Trophoblast cell (in vitro differentiated cells and primary cell): ENCODE data around the gene PKD2.
"Not testable (repeated sequence)": the region's sequence is repeated elsewhere in the genome, so short reads cannot be mapped to it uniquely, and the experiment has no call there.

Source experiments
- DNase-seq, 2 donors: peaks; one replicate each; pipeline ENCODE4 v3.0.0-alpha.2; 2016
- H2AFZ ChIP-seq: 2 replicates; pipeline ENCODE4 v1.6.1; 2013; ENCODE audit warnings: low read length, moderate library complexity, mild to moderate bottlenecking; ENCODE audit not compliant: insufficient read depth, poor library complexity
- H2AK5ac ChIP-seq: 2 replicates; pipeline ENCODE4 v1.6.1; 2013; ENCODE audit warnings: mild to moderate bottlenecking, low read length
- H2BK120ac ChIP-seq: 2 replicates; pipeline ENCODE4 v1.6.1; 2013; ENCODE audit warnings: low read length, mild to moderate bottlenecking, moderate library complexity; ENCODE audit not compliant: insufficient read depth, poor library complexity
- H2BK12ac ChIP-seq: 2 replicates; pipeline ENCODE4 v1.6.1; 2013; ENCODE audit warnings: mild to moderate bottlenecking, low read length, moderate library complexity
- H2BK5ac ChIP-seq: 2 replicates; pipeline ENCODE4 v1.6.1; 2013; ENCODE audit warnings: low read length, low read depth, moderate library complexity, mild to moderate bottlenecking; ENCODE audit not compliant: poor library complexity
- H3K14ac ChIP-seq: 2 replicates; pipeline ENCODE4 v1.6.1; 2013; ENCODE audit warnings: mild to moderate bottlenecking, low read length
- H3K18ac ChIP-seq: 2 replicates; pipeline ENCODE4 v1.6.1; 2013; ENCODE audit warnings: mild to moderate bottlenecking, low read length
- H3K23ac ChIP-seq: 2 replicates; pipeline ENCODE4 v1.6.1; 2013; ENCODE audit warnings: low read length
- H3K27ac ChIP-seq: 2 replicates; pipeline ENCODE4 v1.5.1; 2013; ENCODE audit warnings: low read depth, mild to moderate bottlenecking, inconsistent platforms, low read length, moderate library complexity
- H3K27me3 ChIP-seq: 2 replicates; pipeline ENCODE4 v1.6.1; 2013; ENCODE audit warnings: inconsistent platforms, mild to moderate bottlenecking, low read length, moderate library complexity; ENCODE audit not compliant: insufficient read depth
- H3K36me3 ChIP-seq, 2 experiments: 1 replicate in 1 of 2; 2 replicates in 1 of 2; pipeline ENCODE4 v1.6.1; 2013; ENCODE audit warnings: low read length in 2 of 2, mild to moderate bottlenecking in 2 of 2, moderate library complexity in 1 of 2; ENCODE audit not compliant: insufficient read depth in 2 of 2, control insufficient read depth in 1 of 2
- H3K4ac ChIP-seq: 2 replicates; pipeline ENCODE4 v1.6.1; 2013; ENCODE audit warnings: low read depth, mild to moderate bottlenecking, low read length, moderate library complexity
- H3K4me1 ChIP-seq, 2 experiments: 1 replicate in 1 of 2; 2 replicates in 1 of 2; pipeline ENCODE4 v1.6.1; 2013; ENCODE audit warnings: low read length in 2 of 2, mild to moderate bottlenecking in 2 of 2, moderate library complexity in 1 of 2; ENCODE audit not compliant: insufficient read depth in 2 of 2, control insufficient read depth in 1 of 2
- H3K4me2 ChIP-seq: 2 replicates; pipeline ENCODE4 v1.6.1; 2013; ENCODE audit warnings: inconsistent platforms, mild to moderate bottlenecking, low read length, moderate library complexity
- H3K4me3 ChIP-seq: 2 replicates; pipeline ENCODE4 v1.5.1; 2013; ENCODE audit warnings: mild to moderate bottlenecking, low read depth, low read length, inconsistent platforms
- H3K79me1 ChIP-seq: one replicate; pipeline ENCODE4 v1.6.1; 2013; ENCODE audit warnings: low read length
- H3K79me2 ChIP-seq: 2 replicates; pipeline ENCODE4 v1.6.1; 2013; ENCODE audit warnings: low read length, mild to moderate bottlenecking; ENCODE audit not compliant: control insufficient read depth, insufficient read depth, poor library complexity
- H3K9ac ChIP-seq: 2 replicates; pipeline ENCODE4 v1.6.1; 2013; ENCODE audit warnings: mild to moderate bottlenecking, low read length
- H3K9me3 ChIP-seq: 2 replicates; pipeline ENCODE4 v1.6.1; 2013; ENCODE audit warnings: low read depth, mild to moderate bottlenecking, control low read depth, inconsistent platforms, low read length; ENCODE audit not compliant: insufficient read depth
- H4K12ac ChIP-seq: 2 replicates; pipeline ENCODE4 v1.6.1; 2013; ENCODE audit warnings: low read depth, mild to moderate bottlenecking, low read length, moderate library complexity
- H4K8ac ChIP-seq: 2 replicates; pipeline ENCODE4 v1.6.1; 2013; ENCODE audit warnings: low read depth, mild to moderate bottlenecking, low read length, moderate library complexity
- H4K91ac ChIP-seq: one replicate; pipeline ENCODE4 v1.6.1; 2013; ENCODE audit warnings: low read depth, mild to moderate bottlenecking, low read length, moderate library complexity
- WGBS: extraction: QIAGEN DNeasy Blood & Tissue Kit; methylation state at CpG from one replicate; pipeline ENCODE4 v1.1.7; 2013; ENCODE audit warnings: missing lambda C conversion rate; ENCODE audit not compliant: insufficient read length, insufficient coverage; ENCODE audit errors: extremely low coverage; 5-methylcytosine and 5-hydroxymethylcytosine counted together

PKD2 gene

DNA sequence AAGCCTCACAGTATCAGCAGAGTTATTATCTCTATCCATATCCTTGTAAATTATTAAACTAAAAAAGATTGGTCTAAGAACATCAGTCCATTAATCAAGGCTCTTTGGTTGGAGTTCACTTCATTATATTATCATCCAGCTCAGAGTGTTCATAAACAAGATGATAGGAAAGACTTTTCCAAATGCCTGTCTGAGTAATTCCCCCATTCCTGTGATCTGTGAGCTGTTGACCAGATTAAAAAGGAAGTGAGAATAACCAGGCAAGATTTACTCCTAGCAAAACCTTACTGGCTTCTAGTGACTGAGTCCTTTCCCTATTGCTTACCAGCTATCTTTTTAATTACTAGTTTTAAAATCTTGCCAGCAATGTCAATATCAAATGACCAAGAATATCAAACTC, 14.9 kb downstream of the PKD2 start:
- H3K79me1 ChIP-seq, result peaks cover 2% of the 10 kb centered on the region
- H3K9me3 ChIP-seq, result peaks cover 5% of the 10 kb centered on the region
- DNase-seq, result no peak
- H3K36me3 ChIP-seq, result peaks cover 12 to 16% of the 10 kb centered on the region in 2 experiments
- no peak overlapping the region for H3K4me2 ChIP-seq
- H4K12ac ChIP-seq, result no peak overlapping the region
- no peak overlapping the region for H2BK5ac ChIP-seq
- H3K9ac ChIP-seq, result no peak overlapping the region
- H3K79me2 ChIP-seq, result no peaks in the 10 kb centered on the region
- H3K27me3 ChIP-seq, result no peaks in the 10 kb centered on the region
- H3K4me3 ChIP-seq, result no peak overlapping the region
- no peak overlapping the region for H3K27ac ChIP-seq
- H3K23ac ChIP-seq, result no peak overlapping the region
- H3K4ac ChIP-seq, result no peak overlapping the region
- no peak overlapping the region for H3K14ac ChIP-seq
- H3K18ac ChIP-seq, result no peak overlapping the region
- no peak overlapping the region for H4K8ac ChIP-seq
- H2BK120ac ChIP-seq, result no peak overlapping the region
- H2AFZ ChIP-seq, result no peak overlapping the region
- H2BK12ac ChIP-seq, result no peak overlapping the region
- peaks cover 0 to 2% of the 10 kb centered on the region in 2 experiments for H3K4me1 ChIP-seq
- H4K91ac ChIP-seq, result no peak overlapping the region
- H2AK5ac ChIP-seq, result no peak overlapping the region

DNA sequence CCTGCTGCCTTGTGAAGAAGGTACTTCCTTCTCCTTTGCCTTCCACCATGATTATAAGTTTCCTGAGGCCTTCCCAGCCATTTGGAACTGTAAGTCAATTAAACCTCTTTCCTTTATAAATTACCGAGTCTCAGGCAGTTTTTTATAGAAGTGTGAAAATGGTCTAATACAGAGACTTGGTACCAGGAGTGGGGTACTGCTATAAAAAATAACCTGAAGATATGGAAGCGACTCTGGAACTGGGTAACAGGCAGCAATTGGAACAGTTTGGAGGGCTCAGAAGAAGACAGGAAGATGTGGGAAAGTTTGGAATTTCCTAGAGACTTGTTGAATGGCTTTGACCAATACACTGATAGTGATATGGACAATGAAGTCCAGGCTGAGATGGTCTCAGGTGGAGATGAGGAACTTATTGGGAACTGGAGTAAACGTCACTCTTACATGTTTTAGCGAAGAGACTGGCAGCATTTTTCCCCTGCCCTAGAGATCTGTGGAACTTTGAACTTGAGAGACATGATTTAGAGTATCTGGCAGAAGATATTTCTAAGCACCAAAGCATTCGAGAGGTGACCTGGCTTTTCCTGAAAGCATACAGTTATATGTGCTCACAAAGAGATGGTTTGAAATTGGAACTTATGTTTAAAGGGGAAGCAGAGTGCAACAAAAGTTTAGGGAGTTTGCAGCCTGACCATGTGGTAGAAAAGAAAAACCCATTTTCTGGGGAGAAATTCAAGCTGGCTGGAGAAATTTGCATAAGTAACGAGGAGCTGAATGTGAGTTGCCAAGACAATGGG, 18.6 kb downstream of the PKD2 start:
- not testable (repeated sequence) for H4K91ac ChIP-seq, H2BK12ac ChIP-seq, DNase-seq, H3K4me2 ChIP-seq, H3K14ac ChIP-seq, H3K18ac ChIP-seq, H3K4me1 ChIP-seq, H3K79me1 ChIP-seq, H3K9ac ChIP-seq, H3K9me3 ChIP-seq, H2AFZ ChIP-seq, H2BK120ac ChIP-seq, H2BK5ac ChIP-seq, H3K27ac ChIP-seq, H3K79me2 ChIP-seq, H3K4ac ChIP-seq, H3K4me3 ChIP-seq, H4K12ac ChIP-seq, H3K23ac ChIP-seq, H3K27me3 ChIP-seq, H4K8ac ChIP-seq, H2AK5ac ChIP-seq
- WGBS, result no CpG with 5 or more reads among the region's 6 CpGs
- peaks cover 12 to 13% of the 10 kb centered on the region in 2 experiments for H3K36me3 ChIP-seq

DNA sequence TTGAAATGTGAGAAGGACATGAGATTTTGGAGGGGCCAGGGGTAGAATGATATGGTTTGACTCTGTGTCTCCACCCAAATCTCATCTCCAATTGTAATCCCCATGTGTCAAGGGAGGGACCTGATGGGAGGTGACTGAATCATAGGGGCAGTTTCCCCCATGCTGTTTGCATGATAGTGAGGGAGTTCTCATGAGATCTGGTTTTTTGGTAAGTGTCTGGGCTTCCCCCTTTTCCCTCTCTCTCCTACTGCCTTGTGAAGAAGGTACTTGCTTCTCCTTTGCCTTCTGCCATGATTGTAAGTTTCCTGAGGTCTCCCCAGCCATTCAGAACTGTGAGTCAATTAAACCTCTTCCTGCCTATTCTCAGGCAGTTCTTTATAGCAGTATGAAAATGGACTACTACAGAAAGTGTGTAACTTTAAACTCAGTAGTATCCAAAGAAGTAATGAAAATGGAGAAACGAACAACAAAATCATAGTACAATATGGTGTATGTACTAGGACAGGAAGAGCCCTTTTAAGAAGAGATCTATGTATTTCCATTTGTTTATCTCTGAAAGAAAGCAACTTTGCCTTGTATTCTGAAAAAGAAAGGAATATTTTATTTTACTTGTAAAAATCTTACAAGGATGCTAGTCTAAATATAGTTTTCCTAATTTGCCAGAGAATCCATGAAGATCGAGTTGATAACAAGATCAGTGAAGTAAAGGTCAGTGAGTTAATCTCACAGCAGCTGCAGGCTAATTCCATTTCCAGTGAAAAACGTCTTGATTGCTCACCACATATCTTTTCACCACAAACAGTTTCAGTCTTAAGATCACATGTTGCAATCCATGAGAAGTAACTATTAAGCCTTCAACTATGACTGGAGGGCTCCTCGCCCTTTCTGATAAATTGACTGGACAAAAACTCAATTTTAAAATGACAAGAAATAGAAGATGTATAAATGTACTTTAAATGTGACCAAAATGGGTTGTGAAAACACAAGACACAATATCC, 20.5 kb downstream of the PKD2 start:
- no peak overlapping the region for H2BK5ac ChIP-seq
- H3K27me3 ChIP-seq, result no peaks in the 10 kb centered on the region
- no peak overlapping the region for H3K4me2 ChIP-seq
- no peak overlapping the region for H3K4ac ChIP-seq
- H4K12ac ChIP-seq, result no peak overlapping the region
- H4K8ac ChIP-seq, result no peak overlapping the region
- no peak overlapping the region for H2BK120ac ChIP-seq
- no peak overlapping the region for H3K14ac ChIP-seq
- H3K79me2 ChIP-seq, result no peaks in the 10 kb centered on the region
- no peak overlapping the region for H3K9ac ChIP-seq
- H3K18ac ChIP-seq, result no peak overlapping the region
- no peak overlapping the region for H2AK5ac ChIP-seq
- H2AFZ ChIP-seq, result no peak overlapping the region
- no peak overlapping the region for H3K4me3 ChIP-seq
- H4K91ac ChIP-seq, result no peak overlapping the region
- DNase-seq, result peak; percentile 72 to 91
- WGBS, result no CpG with 5 or more reads among the region's 4 CpGs
- no peak overlapping the region for H2BK12ac ChIP-seq
- H3K79me1 ChIP-seq, result peaks cover 1% of the 10 kb centered on the region
- H3K27ac ChIP-seq, result no peak overlapping the region
- peaks cover 5% of the 10 kb centered on the region for H3K9me3 ChIP-seq
- peaks cover 2 to 4% of the 10 kb centered on the region in 2 experiments for H3K4me1 ChIP-seq
- peaks cover 9 to 12% of the 10 kb centered on the region in 2 experiments for H3K36me3 ChIP-seq
- no peak overlapping the region for H3K23ac ChIP-seq

DNA sequence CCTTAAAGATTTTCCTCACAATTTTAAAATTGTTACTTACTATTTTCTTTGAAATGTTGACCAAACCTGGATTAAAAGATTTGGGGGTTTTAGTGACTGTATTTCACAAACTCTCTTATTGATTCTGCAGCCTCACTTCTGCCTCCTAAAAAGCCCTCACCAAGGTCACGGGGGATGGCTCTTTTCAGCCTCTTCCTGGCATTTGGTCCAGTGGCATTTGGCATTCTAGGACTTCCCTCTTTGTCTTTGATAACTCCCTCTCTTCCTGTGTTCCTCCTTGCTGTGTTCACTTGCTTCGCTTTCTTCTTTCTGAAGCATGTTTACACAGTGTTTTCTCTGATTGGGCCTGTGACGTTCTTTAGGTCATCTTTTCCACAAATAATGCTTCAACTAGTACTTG, 21.5 kb downstream of the PKD2 start:
- H3K4me1 ChIP-seq, result peaks cover 2 to 4% of the 10 kb centered on the region in 2 experiments
- peaks cover 5% of the 10 kb centered on the region for H3K9me3 ChIP-seq
- no peak for DNase-seq
- no peaks in the 10 kb centered on the region for H3K27me3 ChIP-seq
- no peak overlapping the region for H2AFZ ChIP-seq
- H4K8ac ChIP-seq, result no peak overlapping the region
- no peak overlapping the region for H3K23ac ChIP-seq
- H3K36me3 ChIP-seq, result peaks cover 11 to 12% of the 10 kb centered on the region in 2 experiments
- peak overlapping the region; percentile 19 for H2BK5ac ChIP-seq
- H3K4me2 ChIP-seq, result no peak overlapping the region
- no peak overlapping the region for H3K9ac ChIP-seq
- no peak overlapping the region for H2BK120ac ChIP-seq
- no peak overlapping the region for H3K27ac ChIP-seq
- WGBS, result no CpG with 5 or more reads among the region's 3 CpGs
- peaks cover 1% of the 10 kb centered on the region for H3K79me1 ChIP-seq
- H4K91ac ChIP-seq, result peak overlapping the region; percentile 13
- no peak overlapping the region for H3K4me3 ChIP-seq
- no peak overlapping the region for H3K14ac ChIP-seq
- no peak overlapping the region for H2AK5ac ChIP-seq
- H3K79me2 ChIP-seq, result no peaks in the 10 kb centered on the region
- no peak overlapping the region for H3K18ac ChIP-seq
- H3K4ac ChIP-seq, result no peak overlapping the region
- H4K12ac ChIP-seq, result no peak overlapping the region
- peak overlapping the region; percentile 32 for H2BK12ac ChIP-seq
